Measurements from ENCODE around the gene ERCC6.

GRCh38 chr10:49543604-49544003, 4.7 kb upstream of the ERCC6 start:
- TF ChIP-seq EZH2 (IDR thresholded peaks at IDR 0.05; ENCODE audit: insufficient read depth, poor library complexity, severe bottlenecking) (no peak), EZH2phosphoT487 (IDR thresholded peaks at IDR 0.05; ENCODE audit: insufficient read depth, low read depth) (no peak)

Data from GM23248 (cell line).